GM12874 (cell line): Measurements from ENCODE around the gene CLIP1.

ENCODE experiments used
- CTCF ChIP-seq: IDR thresholded peaks from 2 replicates; pipeline ENCODE4 v1.5.1; 2011; ENCODE audit warnings: low read depth, mild to moderate bottlenecking, control low read depth, low read length, moderate library complexity; ENCODE audit not compliant: insufficient read depth

The CLIP1 gene

GRCh38 chr12:122458105-122459035 is 35.9 kb upstream of the CLIP1 start:
- TF ChIP-seq CTCF = no peak

- no peak for TF ChIP-seq CTCF
These were observed 35.2 kb upstream of the CLIP1 start for GRCh38 chr12:122457627-122458026.

GRCh38 chr12:122454739-122455138 is 32.3 kb upstream of the CLIP1 start:
- TF ChIP-seq CTCF = no peak

- TF ChIP-seq CTCF = no peak
These were observed 31.8 kb upstream of the CLIP1 start for GRCh38 chr12:122454250-122454721.

- no peak for TF ChIP-seq CTCF
These were observed 30.3 kb upstream of the CLIP1 start for GRCh38 chr12:122452701-122453285.

- TF ChIP-seq CTCF = no peak
These were observed 26.8 kb upstream of the CLIP1 start for GRCh38 chr12:122449317-122449716.

GRCh38 chr12:122437656-122438121 is 15.2 kb upstream of the CLIP1 start:
- no peak for TF ChIP-seq CTCF
